ENCODE results near the gene FTO.
"Not testable (repeated sequence)": the region's sequence is repeated elsewhere in the genome, so short reads cannot be mapped to it uniquely, and the experiment has no call there.

The FTO gene

GRCh38 chr16:54174750-54175149 lies 470.8 kb downstream of the FTO start:
- in situ Hi-C loops (cut with HindIII; ENCODE audit: low pct_unique_long_range_greater_than_20kb, low sequenced_read_pairs): no loop called here
- no peak for TF ChIP-seq JUND (IDR thresholded peaks at IDR 0.05; ENCODE audit: low read depth)
- no peak for DNase-seq (ENCODE audit: low read depth in 1 of 2, low spot score in 1 of 2)

DNA sequence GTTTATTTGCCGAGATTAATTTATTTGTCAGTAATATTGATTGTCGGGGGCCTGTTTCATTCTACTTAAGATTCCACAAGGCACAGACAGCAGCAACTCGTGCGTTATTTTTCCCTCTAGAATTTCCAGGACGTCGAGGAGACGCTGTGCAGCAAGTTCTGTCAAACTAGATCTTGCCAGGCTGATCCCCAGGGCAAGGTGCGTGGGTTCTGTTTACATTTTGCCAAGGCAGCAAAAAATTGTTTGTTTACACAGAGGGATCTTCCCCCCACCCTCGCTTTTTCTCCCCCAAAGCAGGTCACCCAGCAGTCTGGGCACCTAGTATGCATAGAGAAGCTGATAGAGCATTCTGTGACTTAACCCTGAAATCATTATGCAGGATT lies 471.2 kb downstream of the FTO start:
- in situ Hi-C loops (cut with HindIII; ENCODE audit: low pct_unique_long_range_greater_than_20kb, low sequenced_read_pairs): no loop called here
- no peak for TF ChIP-seq JUND (IDR thresholded peaks at IDR 0.05; ENCODE audit: low read depth)
- peak in 1 of 2 experiments; percentile 78 for DNase-seq (ENCODE audit: low read depth in 1 of 2, low spot score in 1 of 2)

GRCh38 chr16:54175552-54176375 lies 471.8 kb downstream of the FTO start:
- no peak for TF ChIP-seq JUND (IDR thresholded peaks at IDR 0.05; ENCODE audit: low read depth)
- in situ Hi-C loops (cut with HindIII; ENCODE audit: low pct_unique_long_range_greater_than_20kb, low sequenced_read_pairs): no loop called here
- peak in 1 of 2 experiments; percentile 51 for DNase-seq (ENCODE audit: low read depth in 1 of 2, low spot score in 1 of 2)

- TF ChIP-seq JUND (IDR thresholded peaks at IDR 0.05; ENCODE audit: low read depth): no peak
- DNase-seq (ENCODE audit: low read depth in 1 of 2, low spot score in 1 of 2): peak in 1 of 2 experiments; percentile 87
- in situ Hi-C loops (cut with HindIII; ENCODE audit: low pct_unique_long_range_greater_than_20kb, low sequenced_read_pairs): no loop called here
These were observed 472.5 kb downstream of the FTO start for GRCh38 chr16:54176376-54176901.

DNA sequence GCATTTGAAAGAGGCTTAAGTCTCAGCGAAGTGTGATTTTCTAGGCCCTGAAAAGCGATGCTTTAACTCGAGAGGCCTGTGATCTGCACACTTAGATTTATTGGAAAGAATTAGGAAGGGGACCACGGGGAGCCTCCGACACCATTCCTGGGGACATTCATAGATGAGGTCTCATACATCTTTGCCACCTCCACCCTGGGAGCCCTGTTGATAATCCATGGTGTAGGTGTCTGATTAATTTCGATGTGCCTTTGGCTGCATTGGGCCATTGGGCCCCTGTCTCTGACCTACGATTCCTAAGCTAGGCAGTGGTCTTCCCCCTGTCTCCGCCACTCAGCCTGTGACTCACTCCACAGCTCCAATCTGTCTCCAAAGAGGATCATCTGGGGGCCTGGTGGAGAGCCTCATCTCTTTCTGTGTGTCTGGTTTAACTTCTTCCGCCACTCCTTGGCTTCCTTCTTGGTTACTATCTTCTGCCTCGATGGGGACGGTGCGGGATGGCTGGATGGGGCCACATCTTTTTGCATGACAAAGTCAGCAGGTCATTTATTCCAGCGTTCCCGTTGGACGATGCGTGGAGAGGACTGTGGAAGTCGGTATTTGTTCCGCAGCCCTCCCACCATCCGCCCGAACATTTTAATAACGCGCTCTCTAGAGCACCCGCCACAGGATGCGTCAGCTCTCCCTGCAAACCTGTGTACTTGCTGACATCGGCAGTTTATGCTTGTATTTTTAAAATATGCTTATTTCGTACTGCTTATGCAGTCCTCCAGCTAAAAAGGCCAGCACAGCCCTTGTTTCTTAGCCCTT lies 473.3 kb downstream of the FTO start:
- DNase-seq (ENCODE audit: low read depth in 1 of 2, low spot score in 1 of 2): no peak
- in situ Hi-C loops (cut with HindIII; ENCODE audit: low pct_unique_long_range_greater_than_20kb, low sequenced_read_pairs): no loop called here
- no peak for TF ChIP-seq JUND (IDR thresholded peaks at IDR 0.05; ENCODE audit: low read depth)

GRCh38 chr16:54177862-54178477 lies 474.0 kb downstream of the FTO start:
- no peak for DNase-seq (ENCODE audit: low read depth in 1 of 2, low spot score in 1 of 2)
- in situ Hi-C loops (cut with HindIII; ENCODE audit: low pct_unique_long_range_greater_than_20kb, low sequenced_read_pairs): no loop called here
- TF ChIP-seq JUND (IDR thresholded peaks at IDR 0.05; ENCODE audit: low read depth): no peak

DNA sequence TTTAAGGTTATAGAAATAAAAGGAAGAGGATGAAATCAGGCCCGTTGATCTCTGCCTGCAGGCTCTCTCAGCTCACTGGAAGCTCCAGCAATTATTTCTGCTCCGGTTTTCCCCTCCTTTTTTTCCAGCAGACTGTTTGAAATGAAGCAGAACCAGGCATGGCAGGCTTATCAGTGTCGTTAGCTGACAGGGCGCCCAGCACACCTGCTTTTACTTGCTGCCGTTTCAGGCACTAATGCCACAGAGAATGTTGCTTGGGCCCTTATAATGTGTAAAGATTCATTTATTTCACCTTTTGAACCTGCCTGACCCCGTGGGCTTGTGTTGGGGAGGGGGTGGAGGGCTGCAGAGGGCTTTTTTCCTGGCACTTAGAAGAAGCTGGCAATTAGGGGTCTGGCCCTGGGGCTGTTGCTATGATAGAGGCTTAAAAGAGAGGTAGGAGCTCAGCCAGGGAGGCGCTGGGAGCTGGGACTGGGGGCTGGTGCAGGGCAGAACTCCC lies 474.6 kb downstream of the FTO start:
- peak in 1 of 2 experiments; percentile 75 for DNase-seq (ENCODE audit: low read depth in 1 of 2, low spot score in 1 of 2)
- no peak for TF ChIP-seq JUND (IDR thresholded peaks at IDR 0.05; ENCODE audit: low read depth)
- in situ Hi-C loops (cut with HindIII; ENCODE audit: low pct_unique_long_range_greater_than_20kb, low sequenced_read_pairs): no loop called here

GRCh38 chr16:54180421-54181359 lies 476.7 kb downstream of the FTO start:
- no peak for TF ChIP-seq JUND (IDR thresholded peaks at IDR 0.05; ENCODE audit: low read depth)
- no peak for DNase-seq (ENCODE audit: low read depth in 1 of 2, low spot score in 1 of 2)
- in situ Hi-C loops (cut with HindIII; ENCODE audit: low pct_unique_long_range_greater_than_20kb, low sequenced_read_pairs): no loop called here

- DNase-seq (ENCODE audit: low read depth in 1 of 2, low spot score in 1 of 2); in situ Hi-C loops (cut with HindIII; ENCODE audit: low pct_unique_long_range_greater_than_20kb, low sequenced_read_pairs): not testable (repeated sequence)
These were observed 477.9 kb downstream of the FTO start for GRCh38 chr16:54181683-54182329.

DNA sequence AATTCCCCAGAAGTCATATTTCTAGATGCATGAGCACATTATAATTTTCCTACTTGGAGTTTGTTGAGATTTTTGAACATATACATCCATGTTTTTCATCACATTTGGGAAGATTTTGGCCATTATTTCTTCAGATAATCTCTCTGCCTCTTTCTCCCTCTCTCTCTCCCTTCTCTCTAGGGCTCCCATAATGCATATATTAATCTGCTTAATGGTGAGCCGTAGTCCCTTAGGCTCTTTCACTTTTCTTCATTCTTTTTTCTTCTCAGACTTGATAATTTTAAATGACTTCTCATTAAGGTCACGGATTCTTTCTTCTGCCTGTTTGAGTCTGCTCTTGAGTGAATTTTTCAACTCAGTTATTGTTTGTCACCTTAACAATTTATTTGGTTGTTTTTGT lies 481.1 kb downstream of the FTO start:
- in situ Hi-C loops (cut with HindIII; ENCODE audit: low pct_unique_long_range_greater_than_20kb, low sequenced_read_pairs): no loop called here
- DNase-seq (ENCODE audit: low read depth in 1 of 2, low spot score in 1 of 2): no peak
- TF ChIP-seq JUND (IDR thresholded peaks at IDR 0.05; ENCODE audit: low read depth): no peak

- in situ Hi-C loops (cut with HindIII; ENCODE audit: low pct_unique_long_range_greater_than_20kb, low sequenced_read_pairs): no loop called here
- no peak for DNase-seq (ENCODE audit: low read depth in 1 of 2, low spot score in 1 of 2)
- TF ChIP-seq JUND (IDR thresholded peaks at IDR 0.05; ENCODE audit: low read depth): no peak
These were observed 487.2 kb downstream of the FTO start for GRCh38 chr16:54191163-54191562.

Data from T47D (cell line).